ENCODE data around the gene SYNE1.

Gene SYNE1

GRCh38 chr6:152360034-152360433, 277.1 kb downstream of the SYNE1 start:
- Histone ChIP-seq H3K9me3 (ENCODE audit: control insufficient read depth, low read length) (no peaks in the 10 kb centered on the region), H3K36me3 (ENCODE audit: control insufficient read depth, insufficient read depth, low read length) (no peaks in the 10 kb centered on the region), H3K27me3 (ENCODE audit: control insufficient read depth, insufficient read depth, low read length, poor library complexity, severe bottlenecking) (no peaks in the 10 kb centered on the region), H3K4me1 (ENCODE audit: control insufficient read depth, insufficient read depth, low read length) (no peaks in the 10 kb centered on the region), H3K27ac (ENCODE audit: insufficient read depth, low read depth, low read length, poor library complexity, severe bottlenecking) (no peak overlapping the region), H3K4me3 (ENCODE audit: insufficient read depth, low read depth, low read length) (no peak overlapping the region)
- WGBS, 2 experiments = 89 to 91% methylated on average over 6 of the region's 6 CpGs

GRCh38 chr6:152356662-152357061, 280.5 kb downstream of the SYNE1 start:
- Histone ChIP-seq H3K4me1 (ENCODE audit: control insufficient read depth, insufficient read depth, low read length) (no peaks in the 10 kb centered on the region), H3K27me3 (ENCODE audit: control insufficient read depth, insufficient read depth, low read length, poor library complexity, severe bottlenecking) (no peaks in the 10 kb centered on the region), H3K4me3 (ENCODE audit: insufficient read depth, low read depth, low read length) (no peak overlapping the region), H3K27ac (ENCODE audit: insufficient read depth, low read depth, low read length, poor library complexity, severe bottlenecking) (no peak overlapping the region), H3K9me3 (ENCODE audit: control insufficient read depth, low read length) (no peaks in the 10 kb centered on the region), H3K36me3 (ENCODE audit: control insufficient read depth, insufficient read depth, low read length) (no peaks in the 10 kb centered on the region)
- WGBS, 2 experiments = 37 to 41% methylated on average over 2 of the region's 2 CpGs

- Histone ChIP-seq H3K27ac (ENCODE audit: insufficient read depth, low read depth, low read length, poor library complexity, severe bottlenecking) (no peak overlapping the region), H3K9me3 (ENCODE audit: control insufficient read depth, low read length) (no peaks in the 10 kb centered on the region), H3K4me1 (ENCODE audit: control insufficient read depth, insufficient read depth, low read length) (no peaks in the 10 kb centered on the region), H3K4me3 (ENCODE audit: insufficient read depth, low read depth, low read length) (no peak overlapping the region), H3K36me3 (ENCODE audit: control insufficient read depth, insufficient read depth, low read length) (no peaks in the 10 kb centered on the region), H3K27me3 (ENCODE audit: control insufficient read depth, insufficient read depth, low read length, poor library complexity, severe bottlenecking) (no peaks in the 10 kb centered on the region)
- 100% methylated on average over 1 of the region's 1 CpG; no CpG with 5 or more reads in 1 of the 2 experiments for WGBS, 2 experiments
These were observed 281.1 kb downstream of the SYNE1 start for GRCh38 chr6:152356016-152356415.

GRCh38 chr6:152355166-152355565, 282.0 kb downstream of the SYNE1 start:
- Histone ChIP-seq H3K27me3 (ENCODE audit: control insufficient read depth, insufficient read depth, low read length, poor library complexity, severe bottlenecking) (no peaks in the 10 kb centered on the region), H3K9me3 (ENCODE audit: control insufficient read depth, low read length) (no peaks in the 10 kb centered on the region), H3K27ac (ENCODE audit: insufficient read depth, low read depth, low read length, poor library complexity, severe bottlenecking) (no peak overlapping the region), H3K36me3 (ENCODE audit: control insufficient read depth, insufficient read depth, low read length) (no peaks in the 10 kb centered on the region), H3K4me3 (ENCODE audit: insufficient read depth, low read depth, low read length) (no peak overlapping the region), H3K4me1 (ENCODE audit: control insufficient read depth, insufficient read depth, low read length) (no peaks in the 10 kb centered on the region)

- Histone ChIP-seq H3K4me3 (ENCODE audit: insufficient read depth, low read depth, low read length) (no peak overlapping the region), H3K36me3 (ENCODE audit: control insufficient read depth, insufficient read depth, low read length) (no peaks in the 10 kb centered on the region), H3K27ac (ENCODE audit: insufficient read depth, low read depth, low read length, poor library complexity, severe bottlenecking) (no peak overlapping the region), H3K27me3 (ENCODE audit: control insufficient read depth, insufficient read depth, low read length, poor library complexity, severe bottlenecking) (no peaks in the 10 kb centered on the region), H3K4me1 (ENCODE audit: control insufficient read depth, insufficient read depth, low read length) (no peaks in the 10 kb centered on the region), H3K9me3 (ENCODE audit: control insufficient read depth, low read length) (no peaks in the 10 kb centered on the region)
- WGBS, 2 experiments = 95 to 97% methylated on average over 6 of the region's 6 CpGs
These were observed 283.7 kb downstream of the SYNE1 start for GRCh38 chr6:152353440-152353839.

- Histone ChIP-seq H3K27ac (ENCODE audit: insufficient read depth, low read depth, low read length, poor library complexity, severe bottlenecking) (no peak overlapping the region), H3K9me3 (ENCODE audit: control insufficient read depth, low read length) (no peaks in the 10 kb centered on the region), H3K4me1 (ENCODE audit: control insufficient read depth, insufficient read depth, low read length) (no peaks in the 10 kb centered on the region), H3K4me3 (ENCODE audit: insufficient read depth, low read depth, low read length) (no peak overlapping the region), H3K27me3 (ENCODE audit: control insufficient read depth, insufficient read depth, low read length, poor library complexity, severe bottlenecking) (no peaks in the 10 kb centered on the region), H3K36me3 (ENCODE audit: control insufficient read depth, insufficient read depth, low read length) (no peaks in the 10 kb centered on the region)
- WGBS, 2 experiments = 85 to 92% methylated on average over 3 to 5 of the region's 5 CpGs
These were observed 285.4 kb downstream of the SYNE1 start for GRCh38 chr6:152351742-152352141.

- no peaks in the 10 kb centered on the region for H3K4me1 ChIP-seq (ENCODE audit: control insufficient read depth, insufficient read depth, low read length)
- no peaks in the 10 kb centered on the region for H3K36me3 ChIP-seq (ENCODE audit: control insufficient read depth, insufficient read depth, low read length)
- no peak overlapping the region for H3K4me3 ChIP-seq (ENCODE audit: insufficient read depth, low read depth, low read length)
- 90 to 94% methylated on average over 2 of the region's 2 CpGs for WGBS, 2 experiments
- no peak overlapping the region for H3K27ac ChIP-seq (ENCODE audit: insufficient read depth, low read depth, low read length, poor library complexity, severe bottlenecking)
- no peaks in the 10 kb centered on the region for H3K27me3 ChIP-seq (ENCODE audit: control insufficient read depth, insufficient read depth, low read length, poor library complexity, severe bottlenecking)
- H3K9me3 ChIP-seq (ENCODE audit: control insufficient read depth, low read length) = no peaks in the 10 kb centered on the region
These were observed 286.1 kb downstream of the SYNE1 start for GRCh38 chr6:152351110-152351509.

- H3K36me3 ChIP-seq (ENCODE audit: control insufficient read depth, insufficient read depth, low read length) = no peaks in the 10 kb centered on the region
- no peak overlapping the region for H3K27ac ChIP-seq (ENCODE audit: insufficient read depth, low read depth, low read length, poor library complexity, severe bottlenecking)
- WGBS, 2 experiments = 86 to 94% methylated on average over 5 to 6 of the region's 6 CpGs
- no peaks in the 10 kb centered on the region for H3K27me3 ChIP-seq (ENCODE audit: control insufficient read depth, insufficient read depth, low read length, poor library complexity, severe bottlenecking)
- H3K9me3 ChIP-seq (ENCODE audit: control insufficient read depth, low read length) = no peaks in the 10 kb centered on the region
- H3K4me1 ChIP-seq (ENCODE audit: control insufficient read depth, insufficient read depth, low read length) = no peaks in the 10 kb centered on the region
- no peak overlapping the region for H3K4me3 ChIP-seq (ENCODE audit: insufficient read depth, low read depth, low read length)
These were observed 289.0 kb downstream of the SYNE1 start for GRCh38 chr6:152348116-152348515.

GRCh38 chr6:152343735-152344360, 293.3 kb downstream of the SYNE1 start:
- no peak overlapping the region for H3K27ac ChIP-seq (ENCODE audit: insufficient read depth, low read depth, low read length, poor library complexity, severe bottlenecking)
- no peaks in the 10 kb centered on the region for H3K9me3 ChIP-seq (ENCODE audit: control insufficient read depth, low read length)
- no peaks in the 10 kb centered on the region for H3K4me1 ChIP-seq (ENCODE audit: control insufficient read depth, insufficient read depth, low read length)
- WGBS, 2 experiments = 91 to 92% methylated on average over 9 of the region's 9 CpGs
- H3K4me3 ChIP-seq (ENCODE audit: insufficient read depth, low read depth, low read length) = no peak overlapping the region
- H3K27me3 ChIP-seq (ENCODE audit: control insufficient read depth, insufficient read depth, low read length, poor library complexity, severe bottlenecking) = no peaks in the 10 kb centered on the region
- no peaks in the 10 kb centered on the region for H3K36me3 ChIP-seq (ENCODE audit: control insufficient read depth, insufficient read depth, low read length)

GRCh38 chr6:152341596-152341995, 295.6 kb downstream of the SYNE1 start:
- WGBS, 2 experiments = 98% methylated on average over 4 to 5 of the region's 5 CpGs

More at GRCh38 chr6:152341596-152341995, 295.6 kb downstream of the SYNE1 start:
- no peak overlapping the region for H3K4me3 ChIP-seq (ENCODE audit: insufficient read depth, low read depth, low read length)
- no peaks in the 10 kb centered on the region for H3K9me3 ChIP-seq (ENCODE audit: control insufficient read depth, low read length)
- H3K27me3 ChIP-seq (ENCODE audit: control insufficient read depth, insufficient read depth, low read length, poor library complexity, severe bottlenecking) = no peaks in the 10 kb centered on the region
- H3K4me1 ChIP-seq (ENCODE audit: control insufficient read depth, insufficient read depth, low read length) = no peaks in the 10 kb centered on the region
- no peaks in the 10 kb centered on the region for H3K36me3 ChIP-seq (ENCODE audit: control insufficient read depth, insufficient read depth, low read length)
- no peak overlapping the region for H3K27ac ChIP-seq (ENCODE audit: insufficient read depth, low read depth, low read length, poor library complexity, severe bottlenecking)
